ENCODE measurements around the gene MAP3K19. TPM values are rescaled to one million over a fixed set of nuclear protein-coding genes. Genes with fewer than 3 reads are reported as not detected.

MAP3K19 gene
- total RNA-seq, 1 donor from 2014 or later = not detected

DNA sequence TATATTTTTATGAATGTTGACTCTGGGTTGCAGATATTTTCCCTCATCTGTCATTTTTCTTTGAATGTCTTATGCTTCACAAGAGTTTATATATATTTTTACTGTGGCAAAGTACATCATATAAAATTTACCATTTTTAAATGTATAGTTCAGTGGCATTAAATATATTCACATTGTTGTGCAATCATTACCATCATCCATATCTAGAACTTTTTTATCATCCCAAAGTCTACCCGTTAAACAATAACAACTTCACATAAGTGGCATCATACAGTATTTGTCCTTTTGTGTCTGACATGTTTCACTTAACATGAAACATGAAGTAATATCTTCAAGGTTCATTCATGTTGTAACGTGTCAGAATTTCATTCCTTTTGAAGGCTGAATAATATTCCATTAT, 29.3 kb upstream of the MAP3K19 start:
- DNase-seq (no peak), ATAC-seq (no peak)
- intact Hi-C loops (cut with DNase I) = no loop called here
- H3K36me3 ChIP-seq = peaks cover 3% of the 10 kb centered on the region
- no peaks in the 10 kb centered on the region for H3K4me1 ChIP-seq
- no peaks in the 10 kb centered on the region for H3K27me3 ChIP-seq
- H3K9me3 ChIP-seq = no peaks in the 10 kb centered on the region
- TF ChIP-seq, protein P1, sequence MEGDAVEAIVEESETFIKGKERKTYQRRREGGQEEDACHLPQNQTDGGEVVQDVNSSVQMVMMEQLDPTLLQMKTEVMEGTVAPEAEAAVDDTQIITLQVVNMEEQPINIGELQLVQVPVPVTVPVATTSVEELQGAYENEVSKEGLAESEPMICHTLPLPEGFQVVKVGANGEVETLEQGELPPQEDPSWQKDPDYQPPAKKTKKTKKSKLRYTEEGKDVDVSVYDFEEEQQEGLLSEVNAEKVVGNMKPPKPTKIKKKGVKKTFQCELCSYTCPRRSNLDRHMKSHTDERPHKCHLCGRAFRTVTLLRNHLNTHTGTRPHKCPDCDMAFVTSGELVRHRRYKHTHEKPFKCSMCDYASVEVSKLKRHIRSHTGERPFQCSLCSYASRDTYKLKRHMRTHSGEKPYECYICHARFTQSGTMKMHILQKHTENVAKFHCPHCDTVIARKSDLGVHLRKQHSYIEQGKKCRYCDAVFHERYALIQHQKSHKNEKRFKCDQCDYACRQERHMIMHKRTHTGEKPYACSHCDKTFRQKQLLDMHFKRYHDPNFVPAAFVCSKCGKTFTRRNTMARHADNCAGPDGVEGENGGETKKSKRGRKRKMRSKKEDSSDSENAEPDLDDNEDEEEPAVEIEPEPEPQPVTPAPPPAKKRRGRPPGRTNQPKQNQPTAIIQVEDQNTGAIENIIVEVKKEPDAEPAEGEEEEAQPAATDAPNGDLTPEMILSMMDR (IDR thresholded peaks at IDR 0.05) = no peak
- no peak overlapping the region for H3K4me3 ChIP-seq
- no peak overlapping the region for H3K27ac ChIP-seq

DNA sequence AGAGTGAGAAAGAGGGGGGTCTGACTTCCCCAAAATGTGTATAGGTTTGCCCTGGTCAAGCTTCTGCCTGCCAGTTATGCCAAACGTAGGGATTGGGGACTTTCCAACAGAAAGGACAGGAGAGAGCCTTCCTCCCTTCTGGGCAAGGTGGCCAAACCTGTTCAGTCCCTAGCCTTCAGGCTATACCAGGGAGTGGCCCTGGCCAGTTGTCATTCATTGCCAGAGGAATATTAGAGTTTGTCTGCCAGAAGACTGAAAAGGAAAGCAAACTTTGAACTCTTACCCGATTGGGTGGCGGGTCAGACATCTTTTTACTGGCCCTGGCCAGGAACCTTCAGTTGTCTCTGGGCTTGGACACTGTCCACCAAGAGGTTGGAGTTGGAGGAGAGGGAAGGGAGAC, 27.0 kb upstream of the MAP3K19 start:
- H3K27ac ChIP-seq = no peak overlapping the region
- ATAC-seq = peak; percentile 19
- peaks cover 3% of the 10 kb centered on the region for H3K36me3 ChIP-seq
- no peak for DNase-seq
- no peaks in the 10 kb centered on the region for H3K27me3 ChIP-seq
- intact Hi-C loops (cut with DNase I) = no loop called here
- H3K4me3 ChIP-seq = no peak overlapping the region
- TF ChIP-seq, protein P1 (IDR thresholded peaks at IDR 0.05) = no peak
- no peaks in the 10 kb centered on the region for H3K9me3 ChIP-seq
- no peaks in the 10 kb centered on the region for H3K4me1 ChIP-seq

DNA sequence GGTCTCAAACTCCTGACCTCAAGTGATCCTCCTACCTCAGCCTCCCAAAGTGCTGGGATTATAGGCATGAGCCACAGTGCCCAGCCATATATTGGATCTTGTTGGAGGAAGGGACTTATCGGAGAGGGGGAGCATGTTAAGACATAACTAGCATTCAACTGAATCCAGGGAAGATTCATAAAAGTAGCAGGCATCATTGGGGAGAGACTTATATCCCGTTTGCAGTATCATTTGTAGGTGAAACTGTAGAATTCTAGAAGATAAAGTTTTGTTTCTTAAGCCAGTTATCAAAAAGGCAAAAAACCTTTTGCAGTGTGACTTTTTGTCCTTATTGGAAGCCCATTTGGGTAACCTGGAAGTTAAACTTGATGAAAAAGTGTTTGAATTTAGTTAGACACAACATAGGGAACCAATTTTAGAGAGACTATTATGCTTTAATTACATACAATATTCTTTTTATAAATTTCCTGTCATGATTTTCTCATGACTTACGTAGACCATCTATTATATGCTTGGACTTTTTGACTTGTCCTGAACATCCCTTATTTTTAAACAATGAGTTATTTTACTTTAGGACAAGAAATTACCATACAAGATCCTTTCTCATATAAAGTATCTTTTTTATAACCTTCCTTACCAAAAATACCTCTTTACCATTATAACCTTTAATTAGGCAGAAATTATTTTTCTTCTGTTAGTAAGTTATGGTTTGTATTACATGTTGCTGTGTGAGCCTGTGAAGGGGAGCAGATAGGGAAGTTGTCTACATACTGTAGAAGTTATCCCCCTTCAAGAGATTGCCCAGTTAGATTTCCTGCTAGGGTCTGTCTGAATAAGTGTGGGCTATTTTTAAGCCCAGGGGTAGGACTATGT, 25.1 kb upstream of the MAP3K19 start:
- H3K4me3 ChIP-seq = no peak overlapping the region
- intact Hi-C loops (cut with DNase I) = no loop called here
- no peaks in the 10 kb centered on the region for H3K9me3 ChIP-seq
- ATAC-seq (no peak), DNase-seq (no peak)
- H3K27me3 ChIP-seq = no peaks in the 10 kb centered on the region
- H3K27ac ChIP-seq = no peak overlapping the region
- no peaks in the 10 kb centered on the region for H3K36me3 ChIP-seq
- no peaks in the 10 kb centered on the region for H3K4me1 ChIP-seq
- TF ChIP-seq, protein P1 (IDR thresholded peaks at IDR 0.05) = no peak

DNA sequence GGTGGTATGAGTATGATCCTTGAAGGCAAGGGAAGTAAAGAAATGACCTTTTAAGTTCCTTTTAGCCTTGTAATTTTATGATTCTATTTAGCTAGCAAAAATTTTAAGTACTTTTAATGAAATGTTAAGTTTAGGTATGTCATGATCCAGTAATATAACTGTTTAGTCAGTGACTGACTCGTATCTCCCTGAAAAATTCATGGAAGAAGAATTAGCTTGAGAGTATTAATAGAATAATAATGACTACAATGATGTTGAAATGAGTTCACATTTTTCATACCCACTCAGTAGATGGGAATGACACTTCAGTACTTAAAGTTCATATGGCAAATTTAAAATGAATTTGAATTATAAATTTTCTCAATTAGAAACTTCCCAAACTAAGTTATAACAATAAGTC, 19.5 kb upstream of the MAP3K19 start:
- no peaks in the 10 kb centered on the region for H3K9me3 ChIP-seq
- DNase-seq = no peak
- H3K27me3 ChIP-seq = no peaks in the 10 kb centered on the region
- H3K4me1 ChIP-seq = no peaks in the 10 kb centered on the region
- intact Hi-C loops (cut with DNase I) = no loop called here
- H3K36me3 ChIP-seq = peaks cover 11% of the 10 kb centered on the region
- no peak for ATAC-seq
- no peak overlapping the region for H3K27ac ChIP-seq
- H3K4me3 ChIP-seq = no peak overlapping the region
- TF ChIP-seq, protein P1 (IDR thresholded peaks at IDR 0.05) = no peak

DNA sequence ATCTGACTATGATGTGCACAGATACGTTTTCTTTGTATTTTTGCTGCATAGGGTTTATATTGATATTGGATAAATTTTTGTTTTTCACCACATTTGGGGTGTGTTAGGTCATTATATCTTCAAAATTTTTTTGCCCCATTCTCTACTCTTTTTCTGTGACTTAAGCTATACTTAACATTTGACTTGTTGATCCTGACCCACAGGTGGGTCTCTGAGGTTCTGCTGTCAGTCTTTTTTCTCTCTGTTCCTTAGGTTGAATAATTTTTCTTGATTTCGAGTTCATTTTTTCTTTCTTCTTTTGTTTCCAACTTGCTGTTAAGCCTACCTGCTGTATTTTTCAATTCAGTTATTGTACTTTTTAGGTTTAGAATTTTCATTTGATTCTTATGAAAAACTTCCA, 16.9 kb upstream of the MAP3K19 start:
- Histone ChIP-seq H3K9me3 (no peaks in the 10 kb centered on the region), H3K27me3 (no peaks in the 10 kb centered on the region), H3K36me3 (peaks cover 26% of the 10 kb centered on the region), H3K4me1 (no peaks in the 10 kb centered on the region), H3K27ac (no peak overlapping the region), H3K4me3 (no peak overlapping the region)
- intact Hi-C loops (cut with DNase I) = no loop called here
- DNase-seq (no peak), ATAC-seq (no peak)
- TF ChIP-seq, protein P1 (IDR thresholded peaks at IDR 0.05) = no peak
